Measurements from ENCODE around the gene DEPP1.

The DEPP1 gene

GRCh38 chr10:44939691-44940401 lies 38.8 kb downstream of the DEPP1 start:
- no peak for TF ChIP-seq CTCF (IDR thresholded peaks at IDR 0.05; ENCODE audit: borderline replicate concordance, insufficient read depth, low read depth, low read length)
- H3K4me3 ChIP-seq (ENCODE audit: low read depth, low read length), result no peak overlapping the region

GRCh38 chr10:44938956-44939355 lies 39.7 kb downstream of the DEPP1 start:
- no peak overlapping the region for H3K4me3 ChIP-seq (ENCODE audit: low read depth, low read length)
- TF ChIP-seq CTCF (IDR thresholded peaks at IDR 0.05; ENCODE audit: borderline replicate concordance, insufficient read depth, low read depth, low read length), result no peak

- H3K4me3 ChIP-seq (ENCODE audit: low read depth, low read length), result no peak overlapping the region
- no peak for TF ChIP-seq CTCF (IDR thresholded peaks at IDR 0.05; ENCODE audit: borderline replicate concordance, insufficient read depth, low read depth, low read length)
Measured at GRCh38 chr10:44937196-44938005, 41.2 kb downstream of the DEPP1 start.

- no peak overlapping the region for H3K4me3 ChIP-seq (ENCODE audit: low read depth, low read length)
- TF ChIP-seq CTCF (IDR thresholded peaks at IDR 0.05; ENCODE audit: borderline replicate concordance, insufficient read depth, low read depth, low read length), result no peak
Measured at GRCh38 chr10:44936314-44936975, 42.2 kb downstream of the DEPP1 start.

GRCh38 chr10:44935966-44936295 lies 42.7 kb downstream of the DEPP1 start:
- H3K4me3 ChIP-seq (ENCODE audit: low read depth, low read length), result no peak overlapping the region
- TF ChIP-seq CTCF (IDR thresholded peaks at IDR 0.05; ENCODE audit: borderline replicate concordance, insufficient read depth, low read depth, low read length), result no peak

- H3K4me3 ChIP-seq (ENCODE audit: low read depth, low read length), result no peak overlapping the region
- no peak for TF ChIP-seq CTCF (IDR thresholded peaks at IDR 0.05; ENCODE audit: borderline replicate concordance, insufficient read depth, low read depth, low read length)
Measured at GRCh38 chr10:44935201-44935965, 43.2 kb downstream of the DEPP1 start.
